ENCODE data around the gene ATG4B.

DNA sequence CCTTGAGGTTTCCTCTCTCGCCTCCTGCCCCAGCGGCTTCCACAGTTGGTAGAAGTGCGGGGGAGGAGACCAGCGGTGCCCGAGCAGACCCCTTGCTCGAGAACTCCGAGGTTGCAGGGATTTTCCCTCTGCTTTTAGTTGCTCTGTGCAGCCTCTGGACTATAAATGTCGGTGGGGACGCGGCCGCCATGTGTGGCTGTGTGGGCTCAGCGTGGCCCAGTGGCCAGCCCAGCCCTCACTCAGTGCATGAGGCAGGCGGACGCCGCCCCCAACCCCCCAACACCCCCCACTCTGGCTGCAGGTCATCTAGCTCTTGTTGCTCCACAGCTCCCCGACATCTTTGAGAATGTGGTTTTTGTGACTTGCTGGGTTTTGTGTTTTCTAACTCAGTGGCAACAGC lies 81.6 kb downstream of the ATG4B start:
- TF ChIP-seq, protein P1, sequence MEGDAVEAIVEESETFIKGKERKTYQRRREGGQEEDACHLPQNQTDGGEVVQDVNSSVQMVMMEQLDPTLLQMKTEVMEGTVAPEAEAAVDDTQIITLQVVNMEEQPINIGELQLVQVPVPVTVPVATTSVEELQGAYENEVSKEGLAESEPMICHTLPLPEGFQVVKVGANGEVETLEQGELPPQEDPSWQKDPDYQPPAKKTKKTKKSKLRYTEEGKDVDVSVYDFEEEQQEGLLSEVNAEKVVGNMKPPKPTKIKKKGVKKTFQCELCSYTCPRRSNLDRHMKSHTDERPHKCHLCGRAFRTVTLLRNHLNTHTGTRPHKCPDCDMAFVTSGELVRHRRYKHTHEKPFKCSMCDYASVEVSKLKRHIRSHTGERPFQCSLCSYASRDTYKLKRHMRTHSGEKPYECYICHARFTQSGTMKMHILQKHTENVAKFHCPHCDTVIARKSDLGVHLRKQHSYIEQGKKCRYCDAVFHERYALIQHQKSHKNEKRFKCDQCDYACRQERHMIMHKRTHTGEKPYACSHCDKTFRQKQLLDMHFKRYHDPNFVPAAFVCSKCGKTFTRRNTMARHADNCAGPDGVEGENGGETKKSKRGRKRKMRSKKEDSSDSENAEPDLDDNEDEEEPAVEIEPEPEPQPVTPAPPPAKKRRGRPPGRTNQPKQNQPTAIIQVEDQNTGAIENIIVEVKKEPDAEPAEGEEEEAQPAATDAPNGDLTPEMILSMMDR (IDR thresholded peaks at IDR 0.05): no peak
- TF ChIP-seq POLR2AphosphoS5 (IDR thresholded peaks at IDR 0.05) (no peak), POLR2A (IDR thresholded peaks at IDR 0.05) (no peak)

Data from suprapubic skin (tissue), 4 donors.